Panc1 (cell line): ENCODE results near the gene GDAP1L1.

Experiments
- CTCF ChIP-seq: fragments of 450-650 bp; IDR thresholded peaks from 2 replicates; pipeline ENCODE4 v1.5.1; 2017; ENCODE audit warnings: mild to moderate bottlenecking
- POLR2AphosphoS5 ChIP-seq: IDR thresholded peaks from 2 replicates; pipeline ENCODE4 v1.6.1; 2012; ENCODE audit warnings: mild to moderate bottlenecking, low read depth, low read length, moderate library complexity
- REST ChIP-seq, 2 experiments: IDR thresholded peaks; 2 replicates each; pipeline ENCODE4 v1.6.1; 2011 to 2012; ENCODE audit warnings: low read depth in 2 of 2, control low read depth in 1 of 2, low read length in 1 of 2, mild to moderate bottlenecking in 1 of 2, moderate library complexity in 1 of 2; ENCODE audit not compliant: insufficient read depth in 1 of 2
- SIN3A ChIP-seq: IDR thresholded peaks from 2 replicates; pipeline ENCODE4 v1.6.1; 2012; ENCODE audit warnings: low read depth, mild to moderate bottlenecking, low read length, moderate library complexity, borderline replicate concordance; ENCODE audit not compliant: insufficient read depth

- TF ChIP-seq SIN3A (no peak), CTCF (no peak), POLR2AphosphoS5 (no peak), REST (IDR thresholded peaks at IDR 0.05; ENCODE audit: insufficient read depth in 1 of 2, low read depth in 2 of 2, low read length in 1 of 2) (no peak)
These were observed 27.3 kb upstream of the GDAP1L1 start for GRCh38 chr20:44219791-44220190.
